WI38 (cell line): Measurements from ENCODE around the gene PHKG2.

Experiments used
- H3K4me3 ChIP-seq: 2 replicates; pipeline ENCODE4 v1.5.1; 2011; ENCODE audit warnings: low read depth, mild to moderate bottlenecking, control low read depth, low read length
- TF ChIP-seq, protein P1 (sequence below): IDR thresholded peaks from 2 replicates; pipeline ENCODE4 v1.5.1; 2012; ENCODE audit warnings: low read depth, mild to moderate bottlenecking, control low read depth, low read length

PHKG2 gene

DNA sequence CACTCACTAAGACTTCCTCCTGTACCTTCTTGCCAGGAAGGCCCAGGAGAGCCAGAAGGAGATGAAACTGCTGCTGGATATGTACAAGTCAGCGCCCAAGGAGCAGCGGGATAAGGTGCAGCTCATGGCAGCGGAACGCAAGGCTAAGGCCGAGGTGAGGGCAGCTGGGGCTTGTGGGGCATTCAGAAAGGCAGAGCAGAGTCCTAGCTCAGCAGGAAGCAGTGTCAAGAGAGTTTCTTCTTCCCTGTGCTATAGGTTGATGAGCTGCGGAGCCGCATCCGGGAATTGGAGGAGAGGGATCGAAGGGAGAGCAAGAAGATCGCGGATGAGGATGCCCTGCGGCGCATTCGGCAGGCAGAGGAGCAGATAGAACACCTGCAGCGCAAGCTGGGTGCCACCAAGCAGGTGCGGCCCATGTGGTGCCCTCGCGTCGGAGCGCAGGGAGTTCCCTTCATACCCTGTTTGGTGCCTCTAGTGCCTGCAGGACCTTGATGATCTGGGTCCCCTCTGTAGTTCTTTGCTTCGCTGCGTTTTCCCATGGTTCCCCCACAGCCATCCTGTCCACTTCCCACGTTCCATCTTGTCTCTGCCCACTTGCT, 20.5 kb downstream of the PHKG2 start:
- H3K4me3 ChIP-seq: no peak overlapping the region
- TF ChIP-seq, protein P1, sequence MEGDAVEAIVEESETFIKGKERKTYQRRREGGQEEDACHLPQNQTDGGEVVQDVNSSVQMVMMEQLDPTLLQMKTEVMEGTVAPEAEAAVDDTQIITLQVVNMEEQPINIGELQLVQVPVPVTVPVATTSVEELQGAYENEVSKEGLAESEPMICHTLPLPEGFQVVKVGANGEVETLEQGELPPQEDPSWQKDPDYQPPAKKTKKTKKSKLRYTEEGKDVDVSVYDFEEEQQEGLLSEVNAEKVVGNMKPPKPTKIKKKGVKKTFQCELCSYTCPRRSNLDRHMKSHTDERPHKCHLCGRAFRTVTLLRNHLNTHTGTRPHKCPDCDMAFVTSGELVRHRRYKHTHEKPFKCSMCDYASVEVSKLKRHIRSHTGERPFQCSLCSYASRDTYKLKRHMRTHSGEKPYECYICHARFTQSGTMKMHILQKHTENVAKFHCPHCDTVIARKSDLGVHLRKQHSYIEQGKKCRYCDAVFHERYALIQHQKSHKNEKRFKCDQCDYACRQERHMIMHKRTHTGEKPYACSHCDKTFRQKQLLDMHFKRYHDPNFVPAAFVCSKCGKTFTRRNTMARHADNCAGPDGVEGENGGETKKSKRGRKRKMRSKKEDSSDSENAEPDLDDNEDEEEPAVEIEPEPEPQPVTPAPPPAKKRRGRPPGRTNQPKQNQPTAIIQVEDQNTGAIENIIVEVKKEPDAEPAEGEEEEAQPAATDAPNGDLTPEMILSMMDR: no peak

DNA sequence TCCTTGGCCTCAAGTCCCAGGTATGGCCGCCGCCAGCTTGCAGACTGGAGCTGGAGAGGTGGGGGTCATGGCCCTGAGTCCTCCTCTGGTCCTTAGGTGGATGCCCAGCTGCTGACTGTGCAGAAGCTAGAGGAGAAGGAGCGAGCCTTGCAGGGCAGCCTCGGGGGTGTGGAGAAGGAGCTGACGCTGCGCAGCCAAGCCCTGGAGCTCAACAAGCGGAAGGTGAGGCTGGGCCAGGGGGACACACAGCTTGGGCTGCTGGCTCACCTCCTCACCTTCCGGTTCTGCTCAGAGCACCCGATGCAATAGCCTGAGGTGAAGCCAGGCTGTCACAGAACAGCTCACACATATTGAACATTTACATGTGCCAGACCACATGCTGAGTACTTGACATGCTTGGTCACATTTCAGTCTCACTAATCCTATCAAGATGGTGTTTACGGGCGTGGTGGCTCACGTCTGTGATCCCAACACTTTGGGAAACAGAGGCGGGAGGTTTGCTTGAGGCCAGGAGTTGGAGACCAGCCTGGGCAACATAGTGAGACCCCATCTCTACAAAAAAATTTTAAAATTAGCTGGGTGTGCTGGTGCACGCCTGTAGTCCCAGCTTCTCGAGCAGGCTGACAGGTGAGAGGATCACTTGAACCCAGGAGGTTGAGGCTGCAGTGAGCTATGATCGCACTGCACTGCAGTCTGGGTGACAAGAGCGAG, 21.3 kb downstream of the PHKG2 start:
- no peak overlapping the region for H3K4me3 ChIP-seq
- TF ChIP-seq, protein P1: no peak

DNA sequence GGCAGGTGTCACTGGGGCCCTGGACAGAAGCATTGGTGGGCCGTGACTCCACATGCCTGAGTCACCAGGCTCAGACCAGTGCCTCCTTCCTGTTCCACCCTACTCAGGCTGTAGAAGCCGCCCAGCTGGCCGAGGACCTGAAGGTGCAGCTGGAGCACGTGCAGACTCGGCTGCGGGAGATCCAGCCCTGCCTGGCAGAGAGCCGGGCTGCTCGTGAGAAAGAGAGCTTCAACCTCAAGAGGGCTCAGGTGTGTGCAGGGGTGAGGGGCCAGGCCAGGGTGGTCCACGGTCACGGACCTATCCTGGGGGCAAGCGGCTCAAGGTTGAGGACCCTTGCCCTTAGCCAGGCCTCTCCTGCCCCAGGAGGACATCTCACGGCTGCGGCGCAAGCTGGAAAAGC, 23.5 kb downstream of the PHKG2 start:
- H3K4me3 ChIP-seq: no peak overlapping the region
- TF ChIP-seq, protein P1: no peak

DNA sequence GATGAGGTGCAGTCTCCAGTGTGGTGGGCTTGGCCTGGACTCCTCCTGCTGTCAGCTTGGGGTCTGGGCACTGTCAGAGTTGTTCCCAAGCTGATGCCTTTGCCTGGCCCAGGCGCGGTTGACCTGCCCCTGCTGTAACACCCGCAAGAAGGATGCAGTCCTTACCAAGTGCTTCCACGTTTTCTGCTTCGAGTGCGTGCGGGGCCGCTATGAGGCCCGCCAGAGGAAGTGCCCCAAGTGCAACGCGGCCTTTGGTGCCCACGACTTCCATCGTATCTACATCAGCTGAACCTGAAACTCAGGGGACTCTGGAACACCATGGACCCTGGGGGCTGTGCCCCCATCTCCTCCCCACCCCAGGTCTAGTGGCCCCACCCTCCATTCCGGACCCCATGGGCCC, 25.6 kb downstream of the PHKG2 start:
- TF ChIP-seq, protein P1: no peak
- no peak overlapping the region for H3K4me3 ChIP-seq

DNA sequence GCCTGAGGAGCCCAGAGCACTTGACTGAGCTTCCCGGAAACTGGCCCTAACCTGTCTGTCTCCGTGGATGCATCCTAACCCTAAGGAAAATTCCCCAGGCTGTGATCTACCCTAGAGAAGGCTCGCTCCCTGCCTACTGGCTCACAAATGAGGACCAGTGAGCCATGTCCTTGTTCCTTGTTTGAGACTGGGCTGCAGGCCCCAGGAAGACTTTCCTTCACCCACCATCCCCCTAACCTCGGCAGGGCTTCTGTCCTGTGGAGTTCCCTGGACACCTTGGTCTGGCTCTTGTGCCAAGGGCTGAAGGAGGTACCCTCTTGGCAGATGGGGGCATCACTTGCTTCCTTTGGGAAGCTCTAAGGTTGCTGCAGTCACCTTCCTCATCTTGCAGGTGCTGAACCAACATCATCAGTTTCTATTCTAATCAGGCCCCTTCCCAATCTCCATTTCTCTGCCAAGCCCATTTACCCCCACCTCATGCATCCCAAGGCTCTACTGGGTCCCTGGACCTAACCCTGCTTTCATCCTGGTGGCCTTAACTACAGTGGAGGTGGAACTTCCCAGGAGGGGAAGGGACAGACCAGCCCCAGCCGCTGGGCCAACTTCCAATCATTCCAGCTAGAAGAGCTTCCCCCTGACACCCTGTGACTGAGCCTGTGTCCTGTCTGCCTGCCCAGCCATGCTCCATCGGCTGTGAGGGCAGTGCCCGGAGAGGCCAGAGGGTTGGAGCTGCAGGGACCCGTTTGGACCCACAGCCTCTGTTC, 26.3 kb downstream of the PHKG2 start:
- peak overlapping the region; percentile 72 for H3K4me3 ChIP-seq
- TF ChIP-seq, protein P1: no peak

DNA sequence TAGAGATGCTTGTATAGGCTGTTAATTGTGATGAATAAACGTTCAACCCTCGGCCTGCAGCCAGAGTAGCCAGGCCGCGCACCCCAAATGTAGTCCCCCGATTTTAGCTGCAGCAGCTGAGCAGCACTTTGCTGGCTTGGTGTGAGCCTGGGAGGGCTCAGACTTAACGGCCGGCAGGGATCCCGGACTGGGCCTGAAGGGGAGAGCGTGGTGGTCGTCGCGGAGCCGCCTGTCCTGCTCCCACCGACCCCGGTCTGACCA, 26.8 kb downstream of the PHKG2 start:
- TF ChIP-seq, protein P1: no peak

More for the DNA sequence above, 26.8 kb downstream of the PHKG2 start:
- peak overlapping the region; percentile 72 for H3K4me3 ChIP-seq
